GM12878 (cell line): ENCODE results near the gene ADAM23. TPM values are rescaled to one million over a fixed set of nuclear protein-coding genes. Genes with fewer than 3 reads are reported as not detected.
A peak's percentile ranks its signal among the peaks of the same experiment; 100 is the strongest.

Experiments used
- ATAC-seq: fragments of 200-7000 bp; cut with Tn5 transposase; 3 replicates; pipeline ENCODE4 v1.9.1; 2020; ENCODE audit warnings: mild to moderate bottlenecking, moderate library complexity
- BruUV-seq: library from RNA; stranded (reverse); fragments of 400-500 nt; replicated peaks from 2 replicates; lab custom pipeline; 2021; lab: Mats Ljungman, UMichigan
- CTCF ChIA-PET: fragments of 300-600 bp; sonication (Branson Sonifier 250); formaldehyde crosslinking; extraction: SDS; loops from one replicate; lab custom pipeline; 2021; ENCODE audit warnings: inconsistent platforms; lab: Yijun Ruan, JAX
- POLR2A ChIA-PET: fragments of 350-600 bp; formaldehyde crosslinking; extraction: SDS; loops from one replicate; lab custom pipeline; 2021; ENCODE audit warnings: inconsistent platforms; lab: Charles Lee
- RAD21 ChIA-PET: fragments of 300-600 bp; sonication (Branson Sonifier 250); formaldehyde crosslinking; loops from one replicate; lab custom pipeline; 2023; ENCODE audit warnings: antibody characterized with exemption; ENCODE audit not compliant: unreplicated experiment; lab: Charles Lee
- SMC1A ChIA-PET: fragments of 300-600 bp; sonication (Branson Sonifier 250); formaldehyde crosslinking; loops from one replicate; lab custom pipeline; 2023; ENCODE audit not compliant: unreplicated experiment, uncharacterized antibody; lab: Charles Lee
- DNase-seq: peaks from one replicate; pipeline ENCODE4 v3.0.0-alpha.2; 2011; ENCODE audit warnings: low read depth, low spot score
- FAIRE-seq: peaks from 3 replicates; lab custom pipeline; 2011; peaks lifted over from hg19 to GRCh38; lab: Jason Lieb, UNC
- H2AFZ ChIP-seq: 2 replicates; pipeline ENCODE4 v1.6.0; 2011; ENCODE audit warnings: low read depth, low read length, control low read depth; ENCODE audit not compliant: control insufficient read depth
- H3K27ac ChIP-seq: 2 replicates; pipeline ENCODE4 v1.5.1; 2011; ENCODE audit warnings: control low read depth; ENCODE audit not compliant: control insufficient read depth, insufficient read depth
- H3K27me3 ChIP-seq, 2 experiments: replicated peaks in 1 of 2; 2 replicates each; pipeline versions ENCODE4 v1.6.0 to v1.6.1; 2011; ENCODE audit warnings: low read length in 1 of 2; ENCODE audit not compliant: control insufficient read depth in 2 of 2, insufficient read depth in 2 of 2
- H3K36me3 ChIP-seq, 2 experiments: 2 replicates each; pipeline ENCODE4 v1.5.1; 2011; ENCODE audit warnings: low read length in 1 of 2; ENCODE audit not compliant: control insufficient read depth in 2 of 2, insufficient read depth in 2 of 2
- H3K4me1 ChIP-seq: 2 replicates; pipeline ENCODE4 v1.6.1; 2011; ENCODE audit warnings: mild to moderate bottlenecking, low read length, moderate library complexity, mixed read lengths; ENCODE audit not compliant: control insufficient read depth, insufficient read depth
- H3K4me2 ChIP-seq: 2 replicates; pipeline ENCODE4 v1.6.0; 2011; ENCODE audit warnings: control low read depth; ENCODE audit not compliant: control insufficient read depth, insufficient read depth
- H3K4me3 ChIP-seq: fragments of 200-600 bp; sonication (generic); 2 replicates; pipeline ENCODE4 v1.5.1; 2016
- H3K79me2 ChIP-seq: 2 replicates; pipeline ENCODE4 v1.6.0; 2011; ENCODE audit warnings: low read length; ENCODE audit not compliant: control insufficient read depth, insufficient read depth
- H3K9ac ChIP-seq: 2 replicates; pipeline ENCODE4 v1.8.0; 2011; ENCODE audit warnings: low read length, control low read depth, mixed read lengths; ENCODE audit not compliant: control insufficient read depth, insufficient read depth
- H3K9me3 ChIP-seq: replicated peaks from 3 replicates; pipeline ENCODE4 v1.5.1; 2011; ENCODE audit warnings: mild to moderate bottlenecking, low read length; ENCODE audit not compliant: control insufficient read depth, insufficient read depth
- H4K20me1 ChIP-seq: 2 replicates; pipeline ENCODE4 v1.6.0; 2011; ENCODE audit not compliant: control insufficient read depth, insufficient read depth
- KLF5 ChIP-seq: fragments of 450-650 bp; IDR thresholded peaks from 2 replicates; pipeline ENCODE4 v1.6.1; 2014; ENCODE audit warnings: mild to moderate bottlenecking; ENCODE audit not compliant: partially characterized antibody
- PKNOX1 ChIP-seq: fragments of 450-650 bp; IDR thresholded peaks from 2 replicates; pipeline ENCODE4 v1.6.1; 2016; ENCODE audit warnings: mild to moderate bottlenecking
- PRDM15 ChIP-seq: fragments of 450-650 bp; formaldehyde crosslinking; IDR thresholded peaks from 2 replicates; pipeline ENCODE4 v1.4.0; 2020; ENCODE audit warnings: mild to moderate bottlenecking, moderate library complexity
- SRF ChIP-seq, 2 experiments: IDR thresholded peaks; 2 replicates each; pipeline ENCODE4 v1.6.1; 2011; ENCODE audit warnings: low read depth in 2 of 2, low read length in 2 of 2, mild to moderate bottlenecking in 1 of 2, moderate library complexity in 1 of 2
- STAT1 ChIP-seq: fragments of 450-650 bp; conservative IDR thresholded peaks from 2 replicates; pipeline ENCODE4 v1.6.1; 2014; ENCODE audit warnings: antibody characterized with exemption, mild to moderate bottlenecking
- WRNIP1 ChIP-seq: IDR thresholded peaks from 2 replicates; pipeline ENCODE4 v1.6.1; 2011; ENCODE audit warnings: low read depth, low read length, improper control_type of control experiment, borderline replicate concordance
- WGBS: methylation state at CpG from one replicate; pipeline ENCODE4 v1.1.6; 2016; ENCODE audit warnings: low lambda C conversion rate; ENCODE audit not compliant: insufficient replicate concordance, insufficient coverage; ENCODE audit errors: missing lambda C conversion rate; 5-methylcytosine and 5-hydroxymethylcytosine counted together
- in situ Hi-C: fragments of 300-500 bp; cut with MboI; formaldehyde crosslinking; loops from 9 replicates; pipeline ENCODE4 v1.14.3; 2018; ENCODE audit warnings: mixed read lengths
- intact Hi-C: fragments of 100-400 bp; cut with micrococcal nuclease; formaldehyde crosslinking; loops from one replicate; pipeline ENCODE4 v1.14.2; 2022; ENCODE audit not compliant: unreplicated experiment
- polyA plus RNA-seq, 11 experiments: library from polyadenylated mRNA; depleted of rRNA in 4 of 11; unstranded in 6 of 11; stranded (reverse) in 5 of 11; fragments of >200 nt; fragmentation: Nextera tagmentation in 4 of 11; fragmentation: Illumina TruSeq in 1 of 11; extraction: Ambion mirVana in 4 of 11; extraction: Trizol in 1 of 11; gene quantifications; 1 replicate in 1 of 11; 2 replicates in 10 of 11; pipeline versions ENCODE4 v1.2.1 to v1.2.3, GENCODE V29; 2011 to 2016; ENCODE audit warnings: inconsistent platforms in 2 of 11, missing spikeins in 2 of 11, low read depth in 1 of 11
- total RNA-seq, 4 experiments: library from RNA; depleted of rRNA in 3 of 4; stranded (reverse); fragments of >200 nt in 3 of 4; fragmentation: Illumina TruSeq in 1 of 4; extraction: Trizol in 1 of 4; gene quantifications; 2 replicates each; pipeline versions ENCODE4 v1.2.1 to v1.2.3, GENCODE V29; 2013 to 2021

The ADAM23 gene
- total and polyA plus RNA-seq, 10 of the 15 experiments (the other 5 are each of a cell fraction or from before 2014, with no cell fraction given) = 5.7 to 41.8 (median 15.6) TPM

GRCh38 chr2:206603243-206603642 is 159.9 kb downstream of the ADAM23 start:
- Histone ChIP-seq H3K4me3 (no peak overlapping the region), H2AFZ (no peak overlapping the region), H3K27ac (no peak overlapping the region), H3K9me3 (no peaks in the 10 kb centered on the region), H3K79me2 (no peaks in the 10 kb centered on the region), H3K27me3 (no peaks in the 10 kb centered on the region), H3K4me2 (no peak overlapping the region), H3K36me3 (no peaks in the 10 kb centered on the region), H4K20me1 (no peaks in the 10 kb centered on the region), H3K4me1 (no peaks in the 10 kb centered on the region), H3K9ac (no peak overlapping the region)
- 19% methylated on average over 3 of the region's 3 CpGs for WGBS
- no peak for FAIRE-seq
- BruUV-seq = no TSS peak
- TF ChIP-seq PKNOX1 = 0 out of 2 replicates have a peak, but pooled peaks have one; percentile 21
- TF ChIP-seq WRNIP1 = no peak
- no peak for TF ChIP-seq SRF (IDR thresholded peaks at IDR 0.05; ENCODE audit: low read depth in 2 of 2, low read length in 2 of 2)
- no peak for TF ChIP-seq KLF5
- no peak for TF ChIP-seq STAT1
- TF ChIP-seq PRDM15 (CRISPR knock-in tag) = no peak
- DNase-seq = no peak
- ChIA-PET CTCF (no interaction called here), POLR2A (interaction anchor here (0.7 kb wide), 1 partner anchor 9 kb away, joined by 5 read pairs; no protein-coding TSS in a partner anchor), RAD21 (interaction anchor here (1.3 kb wide), 1 partner anchor 22 kb away, joined by 4 read pairs; no protein-coding TSS in a partner anchor), SMC1A (interaction anchor here (0.7 kb wide), 1 partner anchor 9 kb away, joined by 3 read pairs; no protein-coding TSS in a partner anchor)
- in situ Hi-C loops = no loop called here
- intact Hi-C loops = no loop called here
- ATAC-seq = no peak
